GM23338 (cell line): ENCODE results near the gene NFYA. TPM values are rescaled to one million over a fixed set of nuclear protein-coding genes. Genes with fewer than 3 reads are reported as not detected.
A peak's percentile ranks its signal among the peaks of the same experiment; 100 is the strongest.

Experiments
- ATAC-seq: fragments of 200-7000 bp; cut with Tn5 transposase; 3 replicates; pipeline ENCODE4 v1.9.1; 2020
- DNase-seq: peaks from one replicate; pipeline ENCODE4 v3.0.0-alpha.2; 2015; ENCODE audit warnings: low spot score
- H2AFZ ChIP-seq: fragments of 200-600 bp; sonication (generic); 2 replicates; pipeline ENCODE4 v1.8.0; 2016; ENCODE audit warnings: antibody characterized with exemption, mild to moderate bottlenecking, moderate library complexity
- H3F3A ChIP-seq: fragments of 200-600 bp; sonication (generic); replicated peaks from 2 replicates; pipeline ENCODE4 v1.8.0; 2017; ENCODE audit warnings: antibody characterized with exemption, mixed run types, low read depth
- H3K27ac ChIP-seq: fragments of 200-600 bp; sonication (generic); 2 replicates; pipeline ENCODE4 v1.6.1; 2016; ENCODE audit warnings: low read depth
- H3K27me3 ChIP-seq: fragments of 200-600 bp; sonication (generic); 2 replicates; pipeline ENCODE4 v1.8.0; 2016; ENCODE audit warnings: mild to moderate bottlenecking, mixed run types, moderate library complexity; ENCODE audit not compliant: insufficient read depth
- H3K36me3 ChIP-seq: fragments of 200-600 bp; sonication (generic); 2 replicates; pipeline ENCODE4 v1.8.0; 2016; ENCODE audit warnings: mild to moderate bottlenecking; ENCODE audit not compliant: insufficient read depth
- H3K4me1 ChIP-seq: fragments of 200-600 bp; sonication (generic); 2 replicates; pipeline ENCODE4 v1.8.0; 2016; ENCODE audit warnings: mild to moderate bottlenecking, moderate library complexity; ENCODE audit not compliant: insufficient read depth
- H3K4me2 ChIP-seq: fragments of 200-600 bp; sonication (generic); 2 replicates; pipeline ENCODE4 v1.7.1; 2017; ENCODE audit warnings: mixed run types
- H3K4me3 ChIP-seq: fragments of 200-600 bp; sonication (generic); 2 replicates; pipeline ENCODE4 v1.6.1; 2016; ENCODE audit warnings: mixed run types
- H3K79me2 ChIP-seq: fragments of 200-600 bp; sonication (generic); replicated peaks from 2 replicates; pipeline ENCODE4 v1.8.0; 2017; ENCODE audit warnings: mild to moderate bottlenecking; ENCODE audit not compliant: insufficient read depth
- H3K9me2 ChIP-seq: fragments of 200-600 bp; sonication (generic); 2 replicates; pipeline ENCODE4 v1.8.0; 2017; ENCODE audit not compliant: insufficient read depth
- H4K20me1 ChIP-seq: fragments of 200-600 bp; sonication (generic); replicated peaks from 2 replicates; pipeline ENCODE4 v1.8.0; 2017; ENCODE audit warnings: mild to moderate bottlenecking; ENCODE audit not compliant: insufficient read depth
- H3K27ac Mint-ChIP-seq: 2 replicates; pipeline ENCODE4 v1.8.0; 2020; ENCODE audit warnings: inconsistent platforms, mild to moderate bottlenecking, moderate library complexity, mixed read lengths
- H3K27me3 Mint-ChIP-seq: 3 replicates; pipeline ENCODE4 v1.8.0; 2022; ENCODE audit warnings: low read depth, mild to moderate bottlenecking, moderate library complexity, mixed read lengths, inconsistent platforms; ENCODE audit not compliant: insufficient read depth, poor library complexity
- H3K36me3 Mint-ChIP-seq: 3 replicates; pipeline ENCODE4 v1.8.0; 2021; ENCODE audit warnings: low read depth, mild to moderate bottlenecking, inconsistent platforms, moderate library complexity, mixed read lengths
- H3K4me1 Mint-ChIP-seq: 3 replicates; pipeline ENCODE4 v1.8.0; 2020; ENCODE audit warnings: mild to moderate bottlenecking, inconsistent platforms, mixed read lengths
- H3K4me3 Mint-ChIP-seq: 3 replicates; pipeline ENCODE4 v1.8.0; 2021; ENCODE audit warnings: moderate library complexity, mild to moderate bottlenecking, inconsistent platforms, mixed read lengths
- H3K9me3 Mint-ChIP-seq: 3 replicates; pipeline ENCODE4 v1.8.0; 2020; ENCODE audit warnings: moderate library complexity, mild to moderate bottlenecking, inconsistent platforms, mixed read lengths
- CREB1 ChIP-seq: fragments of 250-450 bp; sonication (Bioruptor Pico); IDR thresholded peaks from 2 replicates; pipeline ENCODE4 v1.5.0; 2020; ENCODE audit warnings: low read depth, mild to moderate bottlenecking, moderate library complexity
- ETS1 ChIP-seq: IDR thresholded peaks from 2 replicates; pipeline ENCODE4 v1.6.1; 2016; ENCODE audit warnings: antibody characterized with exemption
- EZH2 ChIP-seq: fragments of 200-600 bp; sonication (generic); IDR thresholded peaks from one replicate; pipeline ENCODE4 v1.8.0; 2017; ENCODE audit warnings: antibody characterized with exemption, mild to moderate bottlenecking, low read depth; ENCODE audit not compliant: unreplicated experiment
- NANOG ChIP-seq: IDR thresholded peaks from 2 replicates; pipeline ENCODE4 v1.6.1; 2016; ENCODE audit warnings: antibody characterized with exemption, borderline replicate concordance
- REST ChIP-seq: IDR thresholded peaks from one replicate; pipeline ENCODE4 v1.6.1; 2018; ENCODE audit warnings: antibody characterized with exemption; ENCODE audit not compliant: unreplicated experiment
- ZNF114 ChIP-seq: fragments of 250-450 bp; sonication (Bioruptor Pico); IDR thresholded peaks from 2 replicates; pipeline ENCODE4 v1.5.0; 2020; ENCODE audit warnings: mild to moderate bottlenecking, moderate library complexity
- ZNF331 ChIP-seq: fragments of 250-450 bp; sonication (Bioruptor Pico); IDR thresholded peaks from 2 replicates; pipeline ENCODE4 v1.5.0; 2020; ENCODE audit warnings: low read depth, mild to moderate bottlenecking, moderate library complexity
- ZNF462 ChIP-seq: fragments of 250-450 bp; sonication (Bioruptor Pico); IDR thresholded peaks from 2 replicates; pipeline ENCODE4 v1.5.0; 2020; ENCODE audit warnings: mild to moderate bottlenecking, moderate library complexity
- polyA plus RNA-seq: library from polyadenylated mRNA; unstranded; fragments of >200 nt; fragmentation: Nextera tagmentation; extraction: Ambion mirVana; gene quantifications from 2 replicates; pipeline ENCODE4 v1.2.1, GENCODE V29; 2016
- total RNA-seq: library from RNA; depleted of rRNA; stranded (reverse); fragments of >200 nt; shearing (Covaris generic); gene quantifications from 2 replicates; pipeline ENCODE4 v1.2.3, GENCODE V29; 2014

Gene NFYA
- total and polyA plus RNA-seq, 2 experiments from 2014 or later = 10.8 to 39.1 TPM

GRCh38 chr6:41073968-41074691, 1.4 kb downstream of the NFYA start:
- Mint-ChIP-seq H3K9me3 (no peaks in the 10 kb centered on the region; the same call in 2 of the 3 replicates), H3K4me3 (peak overlapping the region; percentile 91), H3K27me3 (peaks cover 11% of the 10 kb centered on the region), H3K27ac (peak overlapping the region; percentile 83), H3K36me3 (peaks cover 16% of the 10 kb centered on the region), H3K4me1 (peaks cover 31% of the 10 kb centered on the region)
- Histone ChIP-seq H3K9me2 (no peaks in the 10 kb centered on the region), H2AFZ (no peak overlapping the region), H3K4me3 (peak overlapping the region; percentile 66), H3F3A (peaks cover 2% of the 10 kb centered on the region; the same call in 1 of the 2 replicates), H3K36me3 (peaks cover 4% of the 10 kb centered on the region; the same call in 1 of the 2 replicates), H3K27me3 (no peaks in the 10 kb centered on the region), H3K27ac (peak overlapping the region; percentile 76), H4K20me1 (peaks cover 21% of the 10 kb centered on the region; the same call in 1 of the 2 replicates), H3K4me1 (peaks cover 33% of the 10 kb centered on the region), H3K79me2 (peaks cover 65% of the 10 kb centered on the region), H3K4me2 (peak overlapping the region; percentile 90)
- TF ChIP-seq ZNF114 (no peak), ZNF331 (CRISPR knock-in tag) (no peak), ETS1 (no peak), NANOG (no peak), CREB1 (CRISPR knock-in tag) (no peak)
- ATAC-seq = no peak
- DNase-seq = peak; percentile 24

GRCh38 chr6:41074692-41075436, 2.1 kb downstream of the NFYA start:
- DNase-seq (no peak), ATAC-seq (no peak)
- Histone ChIP-seq H4K20me1 (peaks cover 23% of the 10 kb centered on the region; the same call in 1 of the 2 replicates), H3K79me2 (peaks cover 72% of the 10 kb centered on the region), H3K9me2 (no peaks in the 10 kb centered on the region), H3K4me3 (peak overlapping the region; percentile 66), H3K4me1 (peaks cover 33% of the 10 kb centered on the region), H3K4me2 (peak overlapping the region; percentile 90), H2AFZ (no peak overlapping the region), H3K27me3 (no peaks in the 10 kb centered on the region), H3F3A (peaks cover 2% of the 10 kb centered on the region; the same call in 1 of the 2 replicates), H3K27ac (no peak overlapping the region), H3K36me3 (peaks cover 11% of the 10 kb centered on the region; the same call in 1 of the 2 replicates)
- Mint-ChIP-seq H3K9me3 (no peaks in the 10 kb centered on the region; the same call in 2 of the 3 replicates), H3K4me1 (peaks cover 31% of the 10 kb centered on the region), H3K36me3 (peaks cover 16% of the 10 kb centered on the region), H3K27ac (peak overlapping the region; percentile 83), H3K27me3 (peaks cover 11% of the 10 kb centered on the region), H3K4me3 (peak overlapping the region; percentile 91)
- TF ChIP-seq REST (no peak), NANOG (no peak), ZNF462 (CRISPR knock-in tag) (no peak), EZH2 (no peak), ZNF331 (CRISPR knock-in tag) (no peak)
